OCI-M1 (cell line): ENCODE measurements around the gene GPR162.
A peak's percentile ranks its signal among the peaks of the same experiment; 100 is the strongest.

Experiments
- DNase-seq: peaks from one replicate; lab custom pipeline; 2025; lab: John Stamatoyannopoulos, UW

GPR162 gene

GRCh38 chr12:6834873-6835272 lies 13.3 kb downstream of the GPR162 start:
- DNase-seq: no peak

DNA sequence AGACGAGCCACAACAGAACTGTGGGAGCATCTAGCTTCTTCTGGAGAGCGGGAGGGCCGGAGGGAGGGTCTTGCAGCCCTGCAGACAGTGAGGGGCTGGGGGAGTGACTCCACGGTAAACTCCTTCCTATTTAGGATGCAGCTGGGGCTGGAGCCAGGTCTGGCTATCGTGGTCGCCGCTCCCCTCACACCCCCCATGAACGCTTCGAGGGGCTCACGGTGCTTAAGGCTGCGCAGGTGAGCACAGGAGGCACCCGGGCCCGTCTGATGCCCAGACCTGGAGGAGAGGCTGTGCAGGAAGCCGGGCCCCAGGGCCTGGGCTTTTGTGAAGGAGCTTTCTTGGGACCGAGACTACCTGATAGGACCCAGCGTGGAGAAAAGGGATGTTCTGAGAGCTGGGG lies 15.2 kb downstream of the GPR162 start:
- DNase-seq: no peak

- DNase-seq: no peak
Observed at GRCh38 chr12:6837370-6838060, 15.9 kb downstream of the GPR162 start.

DNA sequence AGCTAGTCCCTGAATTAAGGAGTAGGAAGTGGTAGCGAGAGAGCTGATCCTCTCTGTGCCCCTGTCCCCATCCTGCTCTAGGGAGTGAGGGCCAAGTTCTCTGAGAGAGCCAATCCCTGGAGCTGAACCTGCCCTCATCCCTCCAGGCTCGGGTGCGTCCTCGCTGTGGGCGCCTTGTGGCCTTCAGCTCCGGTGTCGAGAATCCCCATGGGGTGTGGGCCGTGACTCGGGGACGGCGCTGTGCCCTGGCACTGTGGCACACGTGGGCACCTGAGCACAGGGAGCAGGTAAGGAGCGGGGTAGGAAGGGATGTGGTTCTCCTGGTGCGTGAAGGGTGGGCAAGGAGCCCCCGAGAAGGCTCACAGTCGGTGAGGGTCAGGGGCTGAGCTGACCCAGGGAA lies 17.2 kb downstream of the GPR162 start:
- DNase-seq: no peak

GRCh38 chr12:6839482-6840201 lies 18.0 kb downstream of the GPR162 start:
- no peak for DNase-seq

DNA sequence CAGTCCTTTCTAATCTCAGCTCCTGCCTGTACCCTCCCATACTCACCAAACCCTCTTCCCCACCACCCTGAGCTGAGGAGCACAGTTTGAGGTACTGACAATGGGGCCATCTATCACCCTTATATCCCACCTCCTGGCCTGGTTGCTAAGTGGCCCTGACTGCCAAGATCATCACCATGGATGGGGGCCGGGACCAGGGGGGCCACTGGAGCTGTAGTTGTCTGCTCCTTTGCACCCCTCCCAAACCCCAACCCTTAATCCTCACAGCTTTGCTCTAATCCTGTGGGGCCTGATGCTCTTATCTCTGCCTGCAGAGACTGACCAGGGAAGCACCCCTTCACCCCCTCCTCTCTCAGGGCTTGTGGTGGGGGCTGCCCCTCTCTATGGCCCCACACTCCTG lies 18.7 kb downstream of the GPR162 start:
- DNase-seq: peak; percentile 60

GRCh38 chr12:6840761-6841515 lies 19.3 kb downstream of the GPR162 start, which contains the start of gene GNB3:
Gene GNB3, plus strand, starts transcription at chr12:6840925. Its CDS starts 363 bp downstream, at chr12:6841288.
- DNase-seq: no peak

GRCh38 chr12:6842075-6842474 lies 20.5 kb downstream of the GPR162 start:
- no peak for DNase-seq

- peak; percentile 63 for DNase-seq
Observed at GRCh38 chr12:6843118-6843902, 21.7 kb downstream of the GPR162 start.

DNA sequence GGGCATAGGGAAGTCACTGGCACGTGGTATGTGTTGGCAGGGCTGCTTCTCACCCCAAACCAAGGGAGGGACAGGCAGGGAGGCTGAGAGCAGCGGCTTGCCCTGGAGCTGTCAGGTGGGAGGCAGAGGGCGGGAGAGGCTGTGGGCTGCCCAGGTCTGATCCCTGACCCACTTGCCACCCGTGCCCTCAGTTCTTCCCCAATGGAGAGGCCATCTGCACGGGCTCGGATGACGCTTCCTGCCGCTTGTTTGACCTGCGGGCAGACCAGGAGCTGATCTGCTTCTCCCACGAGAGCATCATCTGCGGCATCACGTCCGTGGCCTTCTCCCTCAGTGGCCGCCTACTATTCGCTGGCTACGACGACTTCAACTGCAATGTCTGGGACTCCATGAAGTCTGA lies 23.8 kb downstream of the GPR162 start:
- DNase-seq: no peak

DNA sequence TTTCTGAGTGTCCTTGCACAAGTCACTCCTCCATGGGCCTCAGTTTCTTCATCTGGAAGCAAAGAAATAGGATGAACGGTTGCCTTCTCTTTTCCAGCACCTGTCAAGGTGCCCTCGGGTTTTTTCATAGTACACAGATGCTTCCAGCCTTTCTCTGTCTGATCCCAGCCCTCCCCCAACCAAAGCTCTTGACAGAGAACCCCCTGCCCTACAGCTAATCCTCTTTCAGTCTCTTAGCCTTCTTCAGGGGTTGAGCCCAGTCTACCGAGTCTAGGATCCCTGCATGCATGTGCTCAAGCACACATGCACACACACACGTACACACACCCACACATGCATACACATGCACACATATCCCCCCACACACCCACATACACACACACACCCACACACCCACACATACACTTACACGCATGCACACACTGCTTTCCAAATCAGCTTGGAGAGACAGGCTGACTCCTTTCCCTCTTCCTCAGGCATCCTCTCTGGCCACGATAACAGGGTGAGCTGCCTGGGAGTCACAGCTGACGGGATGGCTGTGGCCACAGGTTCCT lies 24.8 kb downstream of the GPR162 start:
- no peak for DNase-seq

DNA sequence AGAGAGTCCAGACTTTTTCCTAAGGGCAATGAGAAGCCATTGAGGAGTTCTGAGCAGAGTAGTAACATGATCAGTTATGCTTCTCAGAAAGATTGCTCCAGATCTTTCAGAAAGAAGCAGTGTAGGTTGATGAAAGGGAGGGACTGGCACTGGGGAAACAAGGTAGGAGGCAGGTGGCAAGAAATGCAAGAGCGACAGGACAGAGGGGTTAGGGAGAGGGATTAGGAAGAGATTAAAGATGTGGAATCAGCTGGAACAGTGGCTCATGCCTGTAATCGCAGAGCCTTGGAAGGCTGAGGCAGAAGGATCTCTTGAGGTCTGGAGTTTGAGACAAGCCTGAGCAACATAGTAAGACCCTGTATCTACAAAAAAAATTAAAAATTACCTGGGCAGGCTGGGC lies 26.1 kb downstream of the GPR162 start:
- DNase-seq: no peak

DNA sequence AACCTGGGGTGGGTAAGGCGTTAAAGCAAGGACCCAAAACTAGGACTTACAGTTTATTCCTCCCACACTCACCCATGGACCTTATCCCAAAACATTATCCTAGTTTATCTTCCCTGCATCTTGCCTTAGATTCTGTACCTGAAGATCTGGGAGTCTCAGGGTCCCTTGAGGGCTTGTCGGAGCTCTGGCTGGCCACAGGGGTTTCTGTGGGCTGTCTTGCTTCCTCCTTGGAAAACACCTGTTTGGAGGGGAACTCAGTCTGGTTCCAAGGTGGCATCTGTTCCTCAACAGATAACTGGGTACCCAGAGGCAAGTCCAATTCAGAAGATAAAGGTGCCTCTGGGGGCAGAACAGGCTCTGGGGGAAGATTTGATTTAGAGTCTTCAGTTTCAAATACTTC lies 27.8 kb downstream of the GPR162 start:
- no peak for DNase-seq

GRCh38 chr12:6849976-6850560 lies 28.4 kb downstream of the GPR162 start:
- no peak for DNase-seq

DNA sequence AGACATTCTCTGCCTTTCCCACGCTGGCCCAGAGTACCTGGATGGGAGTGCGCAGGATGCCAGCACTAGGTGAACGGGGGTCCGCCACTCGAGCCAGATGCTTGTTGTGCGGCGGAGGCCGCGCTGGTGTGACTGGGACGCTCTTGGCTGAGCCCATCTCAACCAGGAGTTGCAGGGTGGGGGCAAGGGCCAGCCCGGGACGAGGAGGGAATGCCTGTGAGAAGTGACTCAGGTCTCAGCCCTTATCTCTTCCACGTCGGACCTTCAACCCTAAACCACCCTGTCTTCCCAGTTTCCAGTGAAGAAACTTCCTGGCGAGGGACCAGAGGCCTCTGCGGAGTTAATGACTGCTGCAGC lies 29.2 kb downstream of the GPR162 start:
- no peak for DNase-seq

DNA sequence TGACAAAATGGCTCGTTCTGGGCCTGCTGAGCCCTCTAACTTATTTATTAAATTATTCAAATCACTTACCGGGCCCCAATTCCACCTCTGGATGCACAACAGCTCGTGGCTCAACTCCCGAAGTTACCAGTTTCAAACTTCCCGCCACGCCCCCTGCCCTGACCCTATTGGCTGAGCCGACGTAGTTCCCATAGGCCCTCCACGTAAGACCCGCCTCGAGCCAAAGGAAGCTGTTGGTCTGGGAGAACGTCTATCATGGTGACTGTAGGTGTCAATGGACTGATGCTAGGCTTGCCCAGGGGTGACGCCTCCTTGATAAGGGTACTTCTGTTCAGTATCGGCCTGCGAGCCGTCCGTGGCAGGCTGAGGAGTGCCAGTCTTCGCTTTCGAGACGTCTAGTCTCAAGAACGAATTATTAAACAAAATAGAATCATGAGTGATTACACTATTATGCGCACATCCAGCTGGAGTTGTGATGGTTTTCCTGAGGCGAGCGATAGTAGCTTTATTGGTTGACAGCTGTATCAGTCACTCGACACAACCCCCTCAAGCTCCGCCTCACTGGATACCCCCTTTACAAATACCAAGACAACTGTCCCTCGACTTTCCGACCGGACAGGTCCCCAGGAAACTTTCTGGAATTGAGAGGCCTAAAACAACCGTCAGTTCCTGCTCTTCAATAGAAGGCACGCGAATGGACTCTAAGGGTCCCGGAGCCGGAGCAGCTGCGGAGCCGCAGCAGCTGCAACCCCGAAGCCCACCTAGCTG lies 29.7 kb downstream of the GPR162 start, which contains the start of gene CDCA3:
Gene CDCA3, minus strand, starts transcription at position 134 of the 768 bp plus-strand sequence. CDS start 334 bp downstream, outside the sequence.
- peak; percentile 99 for DNase-seq

DNA sequence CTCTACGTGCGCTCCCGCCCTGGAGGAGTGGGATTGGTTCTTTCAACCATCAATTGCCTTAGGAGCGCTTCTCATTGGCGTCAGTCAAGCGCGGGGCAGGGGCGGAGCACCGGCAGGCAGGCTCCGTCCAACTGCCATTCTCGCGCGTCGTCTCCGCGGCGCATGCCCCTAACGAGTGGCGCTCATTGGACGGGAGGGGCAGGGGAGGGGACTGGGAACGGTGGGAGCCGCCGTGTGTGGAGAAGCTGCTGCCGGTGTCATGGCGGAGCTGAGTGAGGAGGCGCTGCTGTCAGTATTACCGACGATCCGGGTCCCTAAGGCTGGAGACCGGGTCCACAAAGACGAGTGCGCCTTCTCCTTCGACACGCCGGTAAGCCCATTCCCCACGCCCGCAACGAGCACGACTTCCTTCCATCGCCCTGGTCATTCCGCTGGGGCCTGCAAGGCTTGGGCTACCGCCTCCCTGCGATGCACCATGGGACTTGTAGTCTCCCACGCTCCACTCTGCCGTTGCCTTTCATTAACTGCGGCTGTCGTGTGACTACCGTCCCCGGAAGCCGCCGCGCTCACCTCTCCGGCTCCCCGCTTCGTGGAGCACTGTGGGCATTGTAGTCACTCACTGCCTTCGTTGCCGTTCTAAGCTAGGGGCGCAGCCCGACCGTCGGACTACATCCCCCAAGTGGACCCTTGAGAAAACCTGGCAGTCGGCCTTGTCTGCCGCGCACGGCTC lies 30.5 kb downstream of the GPR162 start, which contains the start of gene USP5:
Gene USP5, plus strand, starts transcription at position 230 of the 730 bp plus-strand sequence. Its CDS starts 30 bp downstream, at position 260.
- peak; percentile 100 for DNase-seq

GRCh38 chr12:6852651-6853354 lies 31.2 kb downstream of the GPR162 start:
- peak; percentile 89 for DNase-seq

GRCh38 chr12:6853626-6854025 lies 32.0 kb downstream of the GPR162 start:
- no peak for DNase-seq
